KMS-11 (cell line): Measurements from ENCODE around the gene OR4F15.

Source experiments
- H2AFZ ChIP-seq: fragments of 200-600 bp; sonication (generic); 2 replicates; pipeline ENCODE4 v1.6.1; 2016; ENCODE audit warnings: antibody characterized with exemption, mixed run types, low read depth
- H3K27ac ChIP-seq: fragments of 200-600 bp; sonication (generic); 2 replicates; pipeline ENCODE4 v1.6.1; 2016; ENCODE audit warnings: mild to moderate bottlenecking, mixed run types
- H3K27me3 ChIP-seq: fragments of 200-600 bp; sonication (generic); 2 replicates; pipeline ENCODE4 v1.6.1; 2017; ENCODE audit warnings: mild to moderate bottlenecking, low read depth, mixed run types, moderate library complexity; ENCODE audit not compliant: insufficient read depth
- H3K36me3 ChIP-seq: fragments of 200-600 bp; sonication (generic); 2 replicates; pipeline ENCODE4 v1.6.1; 2017; ENCODE audit warnings: mild to moderate bottlenecking, mixed run types; ENCODE audit not compliant: insufficient read depth
- H3K4me1 ChIP-seq: fragments of 200-600 bp; sonication (generic); 2 replicates; pipeline ENCODE4 v1.6.1; 2016; ENCODE audit warnings: mild to moderate bottlenecking, low read depth, mixed run types; ENCODE audit not compliant: poor library complexity, severe bottlenecking
- H3K4me2 ChIP-seq: fragments of 200-600 bp; sonication (generic); 2 replicates; pipeline ENCODE4 v1.7.0; 2016; ENCODE audit warnings: mild to moderate bottlenecking, mixed run types
- H3K4me3 ChIP-seq: fragments of 200-600 bp; sonication (generic); IDR thresholded peaks from 2 replicates; pipeline ENCODE4 v1.6.1; 2017; ENCODE audit warnings: low read depth, low read length, mixed read lengths; ENCODE audit not compliant: insufficient read depth
- H3K79me2 ChIP-seq: fragments of 200-600 bp; sonication (generic); 2 replicates; pipeline ENCODE4 v1.6.1; 2016; ENCODE audit warnings: low read depth, mixed run types; ENCODE audit not compliant: insufficient read depth
- H3K9ac ChIP-seq: fragments of 200-600 bp; sonication (generic); 2 replicates; pipeline ENCODE4 v1.6.1; 2016; ENCODE audit warnings: mild to moderate bottlenecking, mixed run types
- H4K20me1 ChIP-seq: fragments of 200-600 bp; sonication (generic); 2 replicates; pipeline ENCODE4 v1.6.1; 2016; ENCODE audit warnings: mild to moderate bottlenecking, mixed run types; ENCODE audit not compliant: insufficient read depth
- TF ChIP-seq, protein P1 (sequence below): fragments of 200-600 bp; sonication (generic); conservative IDR thresholded peaks from 2 replicates; pipeline ENCODE4 v1.6.1; 2017; ENCODE audit warnings: low read depth, mild to moderate bottlenecking, antibody characterized with exemption, low read length, moderate library complexity, mixed read lengths

OR4F15 gene

DNA sequence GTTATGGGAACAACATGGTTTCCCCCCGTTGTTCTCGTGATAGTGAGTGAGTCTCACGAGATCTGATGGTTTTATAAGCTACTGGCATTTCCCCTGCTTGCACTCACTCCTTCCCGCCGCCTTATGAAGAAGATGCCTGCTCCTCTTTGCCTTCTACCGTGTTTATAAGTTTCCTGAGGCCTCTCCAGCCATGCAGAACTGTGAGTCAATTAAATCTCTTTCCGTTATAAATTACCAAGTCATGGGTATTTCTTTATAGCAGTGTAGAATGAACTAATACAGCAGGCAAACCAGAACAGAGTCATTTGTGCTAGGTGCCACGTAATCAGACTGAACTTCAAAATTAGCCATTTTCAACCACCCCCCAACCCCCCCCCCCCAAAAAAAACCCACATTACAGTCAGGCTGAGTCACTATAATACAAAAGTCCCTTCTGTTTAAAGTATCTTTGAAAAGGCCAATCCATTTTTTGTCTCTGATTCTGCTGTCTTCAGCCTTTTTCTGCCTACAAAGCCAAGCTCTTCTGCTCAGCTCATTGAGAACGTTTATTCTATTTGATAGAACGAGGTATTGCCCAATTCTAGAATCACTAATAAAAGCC lies 4.6 kb upstream of the OR4F15 start:
- Histone ChIP-seq H2AFZ (no peak overlapping the region), H3K4me2 (no peak overlapping the region), H4K20me1 (no peaks in the 10 kb centered on the region), H3K27me3 (no peaks in the 10 kb centered on the region), H3K9ac (no peak overlapping the region), H3K27ac (no peak overlapping the region), H3K4me3 (no peak overlapping the region), H3K79me2 (no peaks in the 10 kb centered on the region), H3K36me3 (no peaks in the 10 kb centered on the region), H3K4me1 (no peaks in the 10 kb centered on the region)
- TF ChIP-seq, protein P1, sequence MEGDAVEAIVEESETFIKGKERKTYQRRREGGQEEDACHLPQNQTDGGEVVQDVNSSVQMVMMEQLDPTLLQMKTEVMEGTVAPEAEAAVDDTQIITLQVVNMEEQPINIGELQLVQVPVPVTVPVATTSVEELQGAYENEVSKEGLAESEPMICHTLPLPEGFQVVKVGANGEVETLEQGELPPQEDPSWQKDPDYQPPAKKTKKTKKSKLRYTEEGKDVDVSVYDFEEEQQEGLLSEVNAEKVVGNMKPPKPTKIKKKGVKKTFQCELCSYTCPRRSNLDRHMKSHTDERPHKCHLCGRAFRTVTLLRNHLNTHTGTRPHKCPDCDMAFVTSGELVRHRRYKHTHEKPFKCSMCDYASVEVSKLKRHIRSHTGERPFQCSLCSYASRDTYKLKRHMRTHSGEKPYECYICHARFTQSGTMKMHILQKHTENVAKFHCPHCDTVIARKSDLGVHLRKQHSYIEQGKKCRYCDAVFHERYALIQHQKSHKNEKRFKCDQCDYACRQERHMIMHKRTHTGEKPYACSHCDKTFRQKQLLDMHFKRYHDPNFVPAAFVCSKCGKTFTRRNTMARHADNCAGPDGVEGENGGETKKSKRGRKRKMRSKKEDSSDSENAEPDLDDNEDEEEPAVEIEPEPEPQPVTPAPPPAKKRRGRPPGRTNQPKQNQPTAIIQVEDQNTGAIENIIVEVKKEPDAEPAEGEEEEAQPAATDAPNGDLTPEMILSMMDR = no peak

DNA sequence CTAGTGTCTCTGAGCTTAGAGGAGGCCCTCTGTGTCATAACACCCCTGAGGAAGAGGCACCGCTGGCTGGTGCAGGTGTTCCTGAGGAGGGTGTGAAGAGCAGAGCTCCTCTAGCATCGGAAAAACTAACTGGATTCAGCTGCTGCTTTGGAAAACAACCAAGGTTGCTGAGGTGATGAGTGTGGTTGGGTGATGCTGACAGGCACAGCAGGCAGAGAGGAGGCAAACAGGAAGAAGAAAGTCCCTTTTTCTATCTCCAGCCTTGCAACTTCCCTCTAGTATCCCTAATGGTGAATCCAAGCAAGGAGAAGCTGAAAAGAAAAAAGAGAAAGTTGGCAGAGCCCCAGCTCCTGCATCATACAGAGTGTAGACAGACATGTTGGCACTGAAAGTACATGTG lies 3.8 kb upstream of the OR4F15 start:
- Histone ChIP-seq H3K27me3 (no peaks in the 10 kb centered on the region), H3K4me1 (no peaks in the 10 kb centered on the region), H3K9ac (no peak overlapping the region), H4K20me1 (no peaks in the 10 kb centered on the region), H3K79me2 (no peaks in the 10 kb centered on the region), H2AFZ (no peak overlapping the region), H3K36me3 (no peaks in the 10 kb centered on the region), H3K27ac (no peak overlapping the region), H3K4me2 (no peak overlapping the region), H3K4me3 (no peak overlapping the region)
- TF ChIP-seq, protein P1 = no peak

GRCh38 chr15:101810456-101810855 lies 1.5 kb upstream of the OR4F15 start:
- Histone ChIP-seq H3K27me3 (no peaks in the 10 kb centered on the region), H3K4me1 (no peaks in the 10 kb centered on the region), H3K79me2 (no peaks in the 10 kb centered on the region), H3K4me2 (no peak overlapping the region), H3K9ac (no peak overlapping the region), H3K27ac (no peak overlapping the region), H2AFZ (no peak overlapping the region), H4K20me1 (no peaks in the 10 kb centered on the region), H3K36me3 (no peaks in the 10 kb centered on the region), H3K4me3 (no peak overlapping the region)
- TF ChIP-seq, protein P1 = no peak

DNA sequence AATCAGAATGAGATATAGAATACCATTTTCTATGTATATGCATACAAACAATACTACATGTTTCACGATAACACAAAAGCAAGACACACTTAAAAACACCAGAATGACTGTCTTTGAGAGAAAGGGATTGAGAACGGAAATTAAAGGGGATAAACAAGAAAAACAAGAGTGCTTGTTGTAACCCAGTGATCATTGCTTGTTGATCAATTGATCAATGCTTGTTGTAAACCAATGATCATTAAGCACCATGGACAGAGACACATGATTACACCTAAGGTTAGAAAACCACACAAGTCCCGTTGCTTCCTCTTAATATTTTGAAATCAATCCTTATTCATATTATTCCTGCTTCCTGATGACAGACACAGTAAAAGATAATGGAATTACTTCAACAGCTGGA lies 1.1 kb upstream of the OR4F15 start:
- H3K27ac ChIP-seq = no peak overlapping the region
- no peak overlapping the region for H3K4me2 ChIP-seq
- TF ChIP-seq, protein P1 = no peak

More for the DNA sequence above, 1.1 kb upstream of the OR4F15 start:
- Histone ChIP-seq H3K9ac (no peak overlapping the region), H2AFZ (no peak overlapping the region), H3K79me2 (no peaks in the 10 kb centered on the region), H3K27me3 (no peaks in the 10 kb centered on the region), H3K4me1 (no peaks in the 10 kb centered on the region), H3K4me3 (no peak overlapping the region), H4K20me1 (no peaks in the 10 kb centered on the region), H3K36me3 (no peaks in the 10 kb centered on the region)
